ENCODE data around the gene GID8.

GID8 gene

GRCh38 chr20:62968378-62969178 is 30.6 kb downstream of the GID8 start:
- no peak for DNase-seq (ENCODE audit: low read depth in 2 of 3, low spot score in 2 of 3)

DNA sequence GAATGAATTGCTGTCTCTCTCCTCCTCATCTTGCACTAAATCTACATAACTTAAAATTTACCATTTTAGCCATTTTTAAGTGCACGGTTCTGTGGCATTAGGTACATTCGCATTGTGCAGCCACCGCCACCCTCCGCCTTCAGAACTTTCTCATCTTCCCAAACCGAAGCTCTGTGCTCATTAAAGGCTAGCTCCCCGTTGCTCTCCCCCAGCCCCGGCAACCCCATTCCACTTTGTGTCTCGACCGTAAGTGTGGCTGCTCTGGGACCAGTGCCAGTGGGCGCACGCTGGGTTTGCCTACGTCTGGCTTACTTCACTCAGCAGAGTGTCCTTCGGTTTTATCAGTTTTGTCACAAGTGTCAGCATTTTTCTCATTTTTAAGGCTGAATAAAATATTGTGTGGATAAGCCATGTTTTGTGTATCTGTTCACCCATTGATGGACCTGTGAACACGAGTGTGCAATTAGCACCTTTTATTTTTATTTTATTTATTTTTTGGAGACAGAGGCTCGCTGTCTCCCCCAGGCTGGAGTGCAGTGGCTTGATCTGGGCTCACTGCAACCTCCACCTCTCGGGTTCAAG is 31.3 kb downstream of the GID8 start:
- DNase-seq (ENCODE audit: low read depth in 2 of 3, low spot score in 2 of 3), result no peak

- DNase-seq (ENCODE audit: low read depth in 2 of 3, low spot score in 2 of 3), result no peak
These were observed 32.0 kb downstream of the GID8 start for GRCh38 chr20:62969939-62970306.

DNA sequence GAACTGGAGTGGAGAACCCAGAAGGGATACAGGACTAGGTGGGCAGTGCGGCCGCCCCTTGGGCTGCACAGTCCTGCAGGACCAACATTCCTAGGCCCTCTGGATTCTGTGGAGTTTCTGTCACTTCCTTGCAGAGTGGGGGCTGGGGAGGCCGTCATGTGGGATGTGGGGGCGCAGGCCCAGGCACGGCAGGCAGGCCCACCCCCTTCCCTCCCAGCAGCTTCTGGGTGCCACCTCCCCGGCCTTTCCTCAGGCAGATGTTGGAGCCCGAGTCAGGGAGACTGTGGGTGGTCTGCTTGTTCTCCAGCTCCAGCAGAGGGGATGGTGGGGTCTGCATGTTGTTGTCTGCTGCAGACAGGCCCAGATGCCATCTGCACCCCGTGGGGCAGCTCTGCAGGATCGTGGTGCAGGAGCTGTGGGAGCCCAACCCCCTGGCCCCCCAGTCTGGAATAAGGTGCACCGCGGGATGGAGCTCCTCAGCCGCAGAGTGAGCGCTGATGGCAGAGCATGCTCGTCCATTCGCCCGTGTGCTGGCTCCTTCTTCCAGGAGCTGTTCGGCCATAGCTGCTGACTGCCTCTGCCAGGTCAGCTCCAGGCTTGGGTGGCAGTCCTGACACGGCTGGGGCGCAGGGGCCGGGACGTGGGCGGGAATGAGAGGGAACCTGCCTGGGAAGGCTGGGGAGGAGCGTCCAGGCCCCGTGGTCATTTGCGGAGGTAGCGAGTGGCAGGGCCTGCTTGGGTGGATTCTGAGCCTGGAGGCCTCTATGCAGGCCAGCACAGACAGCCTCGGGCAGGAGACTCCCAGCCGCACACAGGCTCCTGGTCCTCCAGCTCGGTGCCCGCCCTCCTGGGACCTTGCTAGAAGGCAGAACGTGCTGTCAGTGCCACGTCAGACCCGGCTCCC is 32.6 kb downstream of the GID8 start:
- DNase-seq (ENCODE audit: low read depth in 2 of 3, low spot score in 2 of 3), result no peak

DNA sequence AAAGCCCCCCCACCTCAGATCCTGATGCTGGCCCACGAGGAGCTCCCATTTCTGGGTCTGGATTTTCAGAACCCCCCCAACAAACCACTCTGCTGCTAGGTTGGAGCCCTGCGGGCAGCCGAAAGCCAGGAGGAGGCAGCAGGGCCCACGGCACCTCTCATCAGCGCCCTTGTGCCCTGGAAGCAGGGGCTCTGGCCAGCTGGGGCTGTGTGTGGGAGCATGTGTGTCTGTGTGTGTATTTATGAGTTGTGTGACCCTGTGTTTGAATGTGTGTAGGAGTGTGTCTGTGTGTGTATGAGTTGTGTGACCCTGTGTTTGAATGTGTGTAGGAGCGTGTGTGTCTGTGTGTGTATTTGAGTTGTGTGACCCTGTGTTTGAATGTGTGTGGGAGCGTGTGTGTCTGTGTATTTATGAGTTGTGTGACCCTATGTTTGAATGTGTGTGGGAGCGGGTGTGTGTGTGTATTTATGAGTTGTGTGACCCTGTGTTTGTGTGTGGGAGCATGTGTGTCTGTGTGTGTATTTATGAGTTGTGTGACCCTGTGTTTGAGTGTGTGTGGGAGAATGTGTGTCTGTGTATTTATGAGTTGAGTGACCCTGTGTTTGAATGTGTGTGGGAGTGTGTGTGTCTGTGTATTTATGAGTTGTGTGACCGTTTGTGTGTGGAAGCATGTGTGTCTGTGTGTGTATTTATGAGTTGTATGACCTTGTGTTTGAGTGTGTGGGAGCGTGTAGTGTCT is 33.4 kb downstream of the GID8 start:
- DNase-seq (ENCODE audit: low read depth in 2 of 3, low spot score in 2 of 3), result no peak

DNA sequence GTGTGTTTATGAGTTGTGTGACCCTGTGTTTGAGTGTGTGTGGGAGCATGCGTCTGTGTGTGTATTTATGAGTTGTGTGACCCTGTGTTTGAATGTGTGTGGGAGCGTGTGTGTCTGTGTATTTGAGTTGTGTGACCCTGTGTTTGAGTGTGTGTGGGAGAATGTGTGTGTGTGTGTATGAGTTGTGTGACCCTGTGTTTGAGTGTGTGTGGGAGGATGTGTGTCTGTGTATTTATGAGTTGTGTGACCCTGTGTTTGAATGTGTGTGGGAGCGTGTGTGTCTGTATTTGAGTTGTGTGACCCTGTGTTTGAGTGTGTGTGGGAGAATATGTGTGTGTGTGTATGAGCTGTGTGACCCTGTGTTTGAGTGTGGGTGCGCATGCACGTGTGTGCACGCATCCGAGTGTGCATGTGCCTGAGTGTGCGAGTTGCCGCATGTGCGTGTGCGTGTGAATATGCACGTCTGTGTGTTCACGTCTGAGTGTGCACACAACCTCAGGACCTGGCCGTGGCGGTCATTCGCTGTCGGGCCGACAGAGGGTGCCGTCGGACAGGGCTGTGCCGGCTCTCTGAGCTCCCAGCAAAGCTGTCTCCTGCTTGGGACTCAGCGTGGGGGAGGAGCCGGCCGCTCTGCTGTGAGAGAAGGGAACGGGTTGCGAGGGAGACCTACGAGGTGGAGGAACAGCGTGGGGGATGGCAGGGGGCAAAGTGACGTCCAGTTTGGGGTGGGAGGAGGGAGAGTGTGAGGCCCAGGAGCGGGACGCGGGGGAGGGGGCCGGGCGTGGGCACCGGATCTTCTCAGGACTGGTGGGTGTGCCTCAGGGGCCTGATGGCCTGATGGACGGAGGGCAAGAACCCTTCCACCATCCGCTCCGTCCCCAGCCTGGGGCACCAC is 34.2 kb downstream of the GID8 start:
- DNase-seq (ENCODE audit: low read depth in 2 of 3, low spot score in 2 of 3), result peak; percentile 64 to 75 (median 70)

GRCh38 chr20:62972845-62973745 is 35.1 kb downstream of the GID8 start:
- no peak for DNase-seq (ENCODE audit: low read depth in 2 of 3, low spot score in 2 of 3)

- DNase-seq (ENCODE audit: low read depth in 2 of 3, low spot score in 2 of 3), result no peak
These were observed 37.4 kb downstream of the GID8 start for GRCh38 chr20:62975251-62975760.

DNA sequence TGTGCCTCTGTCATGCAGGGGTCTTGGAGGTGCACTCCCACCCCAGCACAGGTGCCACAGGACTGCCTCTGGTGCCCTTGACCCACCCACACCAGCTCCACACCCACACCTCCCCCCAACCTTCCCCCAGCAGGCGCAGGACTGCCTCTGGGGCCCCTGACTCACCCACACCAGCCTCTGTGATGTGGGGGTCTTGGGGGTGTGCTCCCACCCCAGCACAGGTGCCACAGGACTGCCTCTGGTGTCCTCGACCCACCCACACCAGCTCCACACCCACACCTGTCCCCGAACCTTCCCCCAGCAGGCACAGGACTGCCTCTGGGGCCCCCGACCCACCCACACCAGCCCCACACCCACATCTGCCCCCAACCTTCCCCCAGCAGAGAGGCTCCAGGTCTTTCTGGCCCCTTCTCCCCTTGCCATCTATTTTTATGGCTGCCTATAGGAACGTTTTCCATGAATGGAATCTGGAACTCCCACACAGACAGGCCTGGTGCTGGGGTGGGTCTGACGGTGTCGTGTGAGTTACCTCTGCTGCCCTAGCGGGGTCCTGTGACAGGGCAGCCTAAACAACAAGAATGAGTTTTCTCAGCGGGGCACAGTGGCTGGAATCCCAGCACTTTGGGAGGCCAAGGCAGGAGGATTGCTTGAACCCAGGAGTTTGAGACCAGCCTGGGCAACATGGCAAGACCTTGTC is 38.0 kb downstream of the GID8 start:
- no peak for DNase-seq (ENCODE audit: low read depth in 2 of 3, low spot score in 2 of 3)

DNA sequence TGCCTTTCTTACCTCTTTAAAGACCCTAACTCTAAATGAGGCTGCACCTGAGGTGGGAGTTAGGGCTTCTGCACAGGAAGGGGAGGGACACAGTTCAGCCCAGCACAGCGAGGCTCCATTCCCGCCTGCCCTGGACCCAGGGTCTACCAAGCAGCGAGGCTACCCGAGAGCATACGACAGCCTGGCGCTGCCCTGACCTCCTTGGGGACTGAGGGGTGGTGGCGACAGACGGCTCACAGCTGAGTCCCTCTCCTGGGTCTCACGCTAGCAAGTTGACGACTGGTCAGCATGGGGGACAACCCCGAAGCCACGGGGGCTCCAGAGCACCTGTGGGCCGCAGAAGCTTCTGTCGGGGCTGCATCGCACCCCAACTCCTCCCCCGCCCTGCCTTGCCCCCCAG is 38.9 kb downstream of the GID8 start:
- DNase-seq (ENCODE audit: low read depth in 2 of 3, low spot score in 2 of 3), result no peak

DNA sequence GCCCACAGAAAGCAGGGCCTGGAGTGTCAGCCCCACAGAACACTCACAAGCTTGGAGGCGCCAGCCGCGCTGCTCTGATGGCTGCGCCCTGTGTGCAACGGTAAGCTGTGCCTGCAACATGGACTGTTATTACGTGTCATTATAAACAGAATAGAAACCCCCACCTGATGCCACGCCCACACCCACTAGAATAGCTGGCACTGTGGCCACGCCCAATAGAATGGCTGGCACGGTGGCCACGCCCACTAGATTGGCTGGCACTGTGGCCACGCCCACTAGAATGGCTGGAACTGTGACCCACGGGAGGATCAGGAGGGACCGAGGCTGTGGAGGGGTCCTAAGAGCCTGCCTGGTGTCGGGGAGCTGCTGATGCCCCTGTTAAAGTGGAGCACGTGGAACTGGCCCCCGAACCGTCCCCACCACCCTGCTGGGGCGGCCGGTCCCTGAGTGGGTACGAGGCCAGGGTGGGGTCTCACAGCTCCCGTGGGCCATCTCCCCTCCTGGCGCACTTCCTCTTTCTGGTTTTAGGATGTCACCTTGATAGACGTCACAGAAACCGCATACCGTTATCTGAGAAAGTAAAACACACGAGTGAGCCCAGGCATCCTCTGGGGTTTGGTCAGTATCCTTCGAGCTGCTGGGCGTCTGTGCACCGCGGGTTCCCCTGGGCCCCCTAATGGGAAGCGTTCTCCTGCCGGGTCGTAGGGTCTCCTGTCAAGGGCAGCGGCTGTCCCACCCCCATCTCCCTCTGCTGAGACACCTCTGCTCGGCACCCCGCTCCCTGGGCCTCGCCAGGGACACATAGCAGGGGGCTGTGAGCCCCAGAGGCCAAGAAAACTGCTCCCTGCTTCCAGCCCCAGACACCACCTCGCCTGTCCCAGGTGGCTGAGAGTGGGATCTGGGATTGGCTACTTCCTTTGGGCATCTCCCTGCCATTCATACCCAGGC is 39.9 kb downstream of the GID8 start:
- DNase-seq (ENCODE audit: low read depth in 2 of 3, low spot score in 2 of 3), result no peak

DNA sequence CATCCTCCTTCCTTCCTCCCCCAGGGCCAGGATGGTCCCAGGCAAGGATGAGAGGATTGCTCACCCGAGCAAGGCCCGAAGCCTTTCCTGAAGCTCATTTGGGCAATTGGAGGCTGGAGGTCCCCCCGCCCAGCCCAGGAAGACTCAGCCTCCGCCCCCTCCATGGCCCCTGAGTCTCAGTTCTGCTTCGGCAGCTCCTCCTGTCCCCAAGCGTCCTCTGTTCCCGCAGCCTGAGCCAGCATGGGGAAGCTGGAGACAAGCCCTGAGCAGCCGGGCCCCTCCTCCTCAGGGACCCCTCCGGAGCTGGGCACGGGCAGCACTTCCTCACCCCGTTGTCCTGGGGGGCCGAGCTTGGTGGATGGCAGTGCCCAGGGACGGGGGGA is 40.6 kb downstream of the GID8 start:
- no peak for DNase-seq (ENCODE audit: low read depth in 2 of 3, low spot score in 2 of 3)

DNA sequence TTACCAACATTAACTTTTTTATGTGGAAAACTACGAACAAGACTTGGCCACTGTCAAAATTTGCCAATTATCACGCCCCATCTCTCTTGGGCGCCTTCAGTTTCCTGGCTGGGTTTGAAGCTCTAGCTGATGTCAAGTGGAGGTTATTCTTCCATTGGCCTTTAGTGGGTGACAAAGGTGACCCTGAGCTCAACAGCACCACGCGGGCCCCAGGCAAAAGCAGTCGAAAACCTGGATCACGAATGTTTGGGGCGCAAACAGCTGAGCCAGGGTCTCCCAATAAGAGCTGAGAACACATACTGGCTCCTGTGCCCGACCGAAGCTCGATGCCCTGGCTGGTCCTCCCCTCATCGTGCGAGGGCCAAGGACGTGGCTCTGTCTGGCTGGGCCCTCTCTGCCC is 41.4 kb downstream of the GID8 start:
- DNase-seq (ENCODE audit: low read depth in 2 of 3, low spot score in 2 of 3), result no peak

DNA sequence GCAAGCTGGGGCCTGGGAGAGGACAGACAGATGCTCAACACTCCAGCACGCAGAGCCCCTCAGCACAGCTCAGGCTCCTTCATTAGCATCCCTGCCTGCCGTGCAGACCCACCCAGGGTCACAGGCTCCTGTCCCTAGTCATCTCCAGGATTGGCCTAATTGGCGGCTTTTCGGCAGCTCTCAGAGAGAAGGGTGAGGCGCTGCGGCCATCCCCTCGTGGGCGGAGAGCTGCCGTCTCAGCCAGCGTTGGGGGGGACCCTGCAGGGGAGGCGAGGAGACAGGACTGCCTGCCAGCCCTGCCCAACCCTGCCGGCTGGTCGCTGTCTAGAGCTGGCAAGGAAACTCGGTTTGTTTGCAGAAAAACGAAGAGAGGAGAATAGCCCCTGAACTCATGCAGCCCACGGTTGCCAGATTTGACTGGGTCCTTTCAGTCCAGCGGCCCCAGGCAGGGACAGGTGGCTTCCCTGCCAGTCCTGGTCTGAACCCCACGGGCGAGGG is 42.0 kb downstream of the GID8 start:
- no peak for DNase-seq (ENCODE audit: low read depth in 2 of 3, low spot score in 2 of 3)

GRCh38 chr20:62980380-62980960 is 42.5 kb downstream of the GID8 start:
- DNase-seq (ENCODE audit: low read depth in 2 of 3, low spot score in 2 of 3), result no peak

DNA sequence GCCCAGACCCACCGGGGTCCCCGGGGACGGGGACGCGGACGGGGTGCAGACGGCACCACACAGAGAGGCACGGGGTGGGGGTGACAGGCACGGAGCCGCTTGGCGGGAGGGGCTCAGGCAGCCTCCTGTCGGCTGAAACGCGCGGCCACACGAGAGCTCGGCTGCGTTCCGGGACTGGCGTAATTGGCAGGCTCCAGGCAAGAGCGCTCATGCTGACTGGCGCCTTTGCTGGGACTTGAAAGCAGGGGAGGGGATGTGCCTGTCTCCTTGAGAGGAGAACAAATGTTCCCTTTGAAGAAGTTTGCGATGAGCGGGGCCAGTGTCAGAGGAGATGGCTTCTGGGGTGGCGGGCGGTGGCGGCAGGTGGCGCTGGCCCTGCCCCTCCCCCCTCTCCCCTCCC is 43.0 kb downstream of the GID8 start:
- no peak for DNase-seq (ENCODE audit: low read depth in 2 of 3, low spot score in 2 of 3)

Measured in activated CD8-positive, alpha-beta memory T cell treated with anti-CD3 and anti-CD28 coated beads for 48 hours (primary cell).